IgD-negative memory B cell (primary cell): ENCODE results near the gene SAMD4A. TPM values are rescaled to one million over a fixed set of nuclear protein-coding genes. Genes with fewer than 3 reads are reported as not detected.

ENCODE experiments used
- H3K27ac Mint-ChIP-seq, 3 donors: one replicate each; pipeline ENCODE4 v1.8.0; 2020 to 2022; ENCODE audit warnings: mild to moderate bottlenecking in 3 of 3, mixed read lengths in 3 of 3, moderate library complexity in 1 of 3
- H3K27me3 Mint-ChIP-seq: one replicate; pipeline ENCODE4 v1.8.0; 2021; ENCODE audit warnings: mixed read lengths
- H3K36me3 Mint-ChIP-seq: one replicate; pipeline ENCODE4 v1.8.0; 2020; ENCODE audit warnings: mild to moderate bottlenecking, mixed read lengths
- H3K4me1 Mint-ChIP-seq, 3 donors: one replicate each; pipeline ENCODE4 v1.8.0; 2020 to 2022; ENCODE audit warnings: mixed read lengths in 3 of 3, mild to moderate bottlenecking in 1 of 3
- H3K4me3 Mint-ChIP-seq, 4 donors: one replicate each; pipeline ENCODE4 v1.8.0; 2020 to 2022; ENCODE audit warnings: mild to moderate bottlenecking in 4 of 4, mixed read lengths in 4 of 4, moderate library complexity in 3 of 4
- H3K9me3 Mint-ChIP-seq, 3 donors: one replicate each; pipeline ENCODE4 v1.8.0; 2020 to 2021; ENCODE audit warnings: mixed read lengths in 3 of 3, mild to moderate bottlenecking in 1 of 3
- polyA plus RNA-seq: library from polyadenylated mRNA; unstranded; fragments of 300-500 nt; fragmentation: Illumina TruSeq; gene quantifications from one replicate; pipeline ENCODE4 v1.2.3, GENCODE V29; 2021

Gene SAMD4A, protein sequence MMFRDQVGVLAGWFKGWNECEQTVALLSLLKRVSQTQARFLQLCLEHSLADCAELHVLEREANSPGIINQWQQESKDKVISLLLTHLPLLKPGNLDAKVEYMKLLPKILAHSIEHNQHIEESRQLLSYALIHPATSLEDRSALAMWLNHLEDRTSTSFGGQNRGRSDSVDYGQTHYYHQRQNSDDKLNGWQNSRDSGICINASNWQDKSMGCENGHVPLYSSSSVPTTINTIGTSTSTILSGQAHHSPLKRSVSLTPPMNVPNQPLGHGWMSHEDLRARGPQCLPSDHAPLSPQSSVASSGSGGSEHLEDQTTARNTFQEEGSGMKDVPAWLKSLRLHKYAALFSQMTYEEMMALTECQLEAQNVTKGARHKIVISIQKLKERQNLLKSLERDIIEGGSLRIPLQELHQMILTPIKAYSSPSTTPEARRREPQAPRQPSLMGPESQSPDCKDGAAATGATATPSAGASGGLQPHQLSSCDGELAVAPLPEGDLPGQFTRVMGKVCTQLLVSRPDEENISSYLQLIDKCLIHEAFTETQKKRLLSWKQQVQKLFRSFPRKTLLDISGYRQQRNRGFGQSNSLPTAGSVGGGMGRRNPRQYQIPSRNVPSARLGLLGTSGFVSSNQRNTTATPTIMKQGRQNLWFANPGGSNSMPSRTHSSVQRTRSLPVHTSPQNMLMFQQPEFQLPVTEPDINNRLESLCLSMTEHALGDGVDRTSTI
- polyA plus RNA-seq: 5.8 TPM

DNA sequence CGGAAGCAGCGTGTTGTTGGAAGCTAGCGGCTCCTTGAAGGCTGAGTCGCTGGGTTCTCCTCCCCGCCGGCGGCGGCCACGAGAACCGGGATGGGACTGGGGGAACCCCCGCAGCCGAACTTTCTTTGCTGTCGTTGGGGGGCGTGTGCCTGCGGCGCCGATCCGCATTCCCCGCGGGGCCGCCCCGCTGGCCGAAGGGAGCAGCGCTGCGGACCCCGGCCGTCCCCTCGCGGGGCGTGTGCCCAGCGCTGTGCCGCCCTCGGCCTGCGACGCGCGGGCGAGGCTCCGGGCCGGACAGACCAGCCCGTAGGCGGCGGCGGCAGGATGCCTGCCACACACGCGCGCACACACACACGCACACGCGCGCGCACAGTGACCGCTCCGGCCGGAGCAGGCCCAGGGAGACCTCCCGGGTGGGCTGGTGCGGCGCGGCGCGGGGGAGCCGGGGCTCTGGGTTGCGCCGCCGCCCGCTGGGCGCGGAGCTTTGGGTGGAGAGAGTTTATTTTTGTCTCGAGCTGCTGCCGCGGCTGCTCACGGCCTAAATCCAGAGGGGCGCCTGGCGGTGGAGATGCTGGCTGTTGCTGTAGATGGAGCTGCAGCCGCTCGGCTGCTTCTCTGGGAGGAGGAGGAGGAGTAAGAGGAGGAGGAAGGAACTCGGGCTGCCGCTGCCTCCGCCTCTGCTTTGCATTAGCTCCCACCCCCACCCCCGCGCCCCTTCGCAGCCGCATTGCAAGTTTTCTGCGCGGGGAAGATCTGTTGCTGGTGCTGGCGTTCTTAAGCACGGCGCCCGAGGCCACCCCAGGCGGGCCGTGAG lies at the start of gene SAMD4A:
Gene SAMD4A, plus strand, starts transcription at position 719 of the 814 bp plus-strand sequence. CDS start 789 bp downstream, outside the sequence.
- H3K4me3 Mint-ChIP-seq: peak within 1 kb of the TSS; percentile 99 to 100 (median 100)
- peaks cover 11 to 31% (median 26%) of the 10 kb centered on the region in 3 donors for H3K4me1 Mint-ChIP-seq
- H3K27ac Mint-ChIP-seq: peak within 1 kb of the TSS; percentile 90 to 100 (median 99)
- H3K36me3 Mint-ChIP-seq: peaks cover 2% of the 10 kb centered on the region
- H3K9me3 Mint-ChIP-seq: no peaks in the 10 kb centered on the region
- peaks cover 2% of the 10 kb centered on the region for H3K27me3 Mint-ChIP-seq

DNA sequence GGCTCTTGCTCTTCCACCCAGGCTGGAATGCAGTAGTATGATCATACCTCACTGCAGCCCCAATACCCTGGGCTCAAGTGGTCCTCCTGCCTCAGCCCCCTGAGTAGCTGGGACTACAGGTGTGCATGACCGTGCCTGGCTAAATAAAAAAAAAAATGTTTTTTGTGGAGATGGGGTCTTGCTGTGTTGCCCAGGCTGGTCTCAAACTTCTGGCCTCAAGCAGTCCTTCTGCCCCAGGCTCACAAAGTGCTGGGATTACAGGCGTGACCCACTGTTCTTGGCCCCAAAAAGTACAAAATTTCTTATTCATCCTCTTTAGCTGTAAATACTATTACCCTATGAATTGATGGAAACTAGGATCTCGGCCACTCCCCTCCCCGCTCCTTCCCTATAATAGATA lies 42.5 kb upstream of the SAMD4A start:
- Mint-ChIP-seq H3K4me3 (no peak overlapping the region), H3K4me1 (peaks cover 0 to 1% (median 0%) of the 10 kb centered on the region in 3 donors), H3K36me3 (peaks cover 11% of the 10 kb centered on the region), H3K27me3 (no peaks in the 10 kb centered on the region), H3K9me3 (no peaks in the 10 kb centered on the region), H3K27ac (no peak overlapping the region)

DNA sequence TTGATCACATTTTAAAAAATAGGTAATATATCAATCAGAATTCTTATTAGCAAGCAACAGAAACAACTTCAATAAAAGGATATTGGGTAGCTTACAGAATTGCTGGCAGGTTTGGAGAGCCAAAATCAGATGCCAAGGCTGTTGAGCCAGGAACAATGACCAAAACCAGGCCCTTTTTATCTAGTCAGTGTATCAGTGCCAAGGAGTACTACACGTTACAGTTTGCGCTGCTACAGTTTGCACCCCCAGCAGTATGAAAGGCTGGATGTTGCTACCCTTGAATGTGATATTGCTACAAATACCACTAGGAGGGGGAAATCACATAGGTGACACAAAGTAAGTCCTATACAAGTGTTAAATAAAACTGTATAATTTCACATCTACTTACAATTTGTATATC lies 38.0 kb upstream of the SAMD4A start:
- H3K4me1 Mint-ChIP-seq: peaks cover 4 to 8% (median 8%) of the 10 kb centered on the region in 3 donors
- no peaks in the 10 kb centered on the region for H3K9me3 Mint-ChIP-seq
- H3K36me3 Mint-ChIP-seq: peaks cover 3% of the 10 kb centered on the region
- no peak overlapping the region for H3K4me3 Mint-ChIP-seq
- H3K27ac Mint-ChIP-seq: no peak overlapping the region
- no peaks in the 10 kb centered on the region for H3K27me3 Mint-ChIP-seq

DNA sequence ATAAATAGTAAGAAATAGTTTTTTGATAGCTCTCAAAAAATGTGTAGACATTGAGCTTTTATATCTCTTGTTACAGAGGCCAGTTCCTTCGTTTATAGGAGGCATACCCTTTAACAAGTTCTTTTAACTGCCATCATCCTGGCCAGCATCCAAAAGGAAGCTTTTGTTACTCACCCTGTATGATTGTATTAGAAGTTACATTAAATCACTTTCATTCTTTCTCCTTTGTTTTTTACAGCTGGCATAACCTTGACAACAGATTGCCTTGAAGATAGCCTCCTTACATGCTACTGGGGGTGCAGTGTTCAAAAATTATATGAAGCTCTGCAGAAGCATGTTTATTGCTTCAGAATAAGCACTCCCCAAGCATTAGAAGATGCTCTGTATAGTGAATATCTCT lies 37.1 kb upstream of the SAMD4A start:
- Mint-ChIP-seq H3K9me3 (no peaks in the 10 kb centered on the region), H3K4me3 (no peak overlapping the region), H3K4me1 (peaks cover 4 to 8% (median 8%) of the 10 kb centered on the region in 3 donors), H3K27ac (no peak overlapping the region), H3K36me3 (no peaks in the 10 kb centered on the region), H3K27me3 (no peaks in the 10 kb centered on the region)

DNA sequence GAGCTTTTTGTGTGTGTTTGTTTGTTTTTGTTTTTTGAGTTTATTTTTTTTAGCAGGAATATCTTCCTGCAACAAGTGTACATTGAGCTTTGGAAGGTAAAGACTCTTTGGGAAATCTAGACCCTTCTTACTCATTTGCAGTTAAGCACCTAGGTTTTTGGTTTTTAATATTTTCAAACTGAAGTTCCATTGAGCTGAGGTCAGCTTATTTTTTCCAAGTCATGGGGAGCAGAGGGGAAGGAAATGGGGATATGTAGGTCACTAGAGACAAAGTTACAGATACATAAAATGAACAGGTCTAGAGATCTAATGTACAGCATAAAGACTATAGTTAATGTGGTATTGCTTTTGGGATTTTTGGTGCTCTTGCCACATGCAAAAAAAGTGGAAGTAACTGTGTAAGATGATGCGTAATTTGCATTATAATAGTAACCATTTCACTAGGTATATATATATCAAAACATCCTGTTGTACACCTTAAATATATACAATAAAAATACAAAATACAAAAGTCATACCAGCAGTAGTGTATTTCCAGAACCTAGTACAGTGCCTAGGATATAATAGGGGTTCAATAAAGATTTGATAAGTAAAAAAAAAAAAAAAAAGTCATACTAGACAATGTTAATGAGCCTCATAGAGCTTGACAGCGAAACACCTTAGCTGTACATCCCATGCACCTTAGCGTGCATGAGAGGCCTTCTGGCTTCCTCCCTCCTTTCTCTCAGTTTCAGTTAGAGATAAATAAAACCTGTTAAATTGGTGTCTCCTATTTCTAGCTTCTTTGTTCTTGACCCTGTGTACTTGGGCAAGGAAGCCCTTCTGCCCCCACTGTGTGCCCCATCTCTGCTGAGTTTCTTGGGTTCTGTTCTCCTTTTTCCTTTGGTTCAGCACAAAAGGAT lies 34.6 kb upstream of the SAMD4A start:
- Mint-ChIP-seq H3K36me3 (peaks cover 4% of the 10 kb centered on the region), H3K4me3 (peak overlapping the region in 1 of 4 donors; percentile 56), H3K4me1 (peaks cover 8 to 10% (median 8%) of the 10 kb centered on the region in 3 donors), H3K27me3 (no peaks in the 10 kb centered on the region), H3K27ac (peak overlapping the region in 2 of 3 donors; percentile 48 to 49), H3K9me3 (no peaks in the 10 kb centered on the region)

DNA sequence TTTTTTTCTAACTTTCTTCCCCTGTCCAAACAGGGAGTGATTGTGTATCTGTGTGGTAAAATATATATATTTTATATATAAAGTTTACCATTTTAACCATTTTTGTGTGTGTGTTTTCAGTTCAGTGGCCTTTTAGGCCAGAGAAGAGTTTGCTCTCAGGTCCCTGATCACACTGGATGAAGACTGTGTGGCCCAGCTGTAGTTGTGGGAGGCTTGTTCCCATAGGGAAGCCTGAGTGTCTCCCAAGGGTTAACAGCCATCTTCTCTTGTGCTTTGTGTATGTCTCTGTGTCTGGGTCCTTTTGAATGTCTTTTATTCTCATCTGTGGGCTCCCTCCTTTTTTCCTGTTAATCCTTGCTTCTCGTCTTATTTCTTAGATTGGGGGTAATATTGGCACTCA lies 33.8 kb upstream of the SAMD4A start:
- Mint-ChIP-seq H3K4me3 (no peak overlapping the region), H3K27ac (no peak overlapping the region), H3K27me3 (no peaks in the 10 kb centered on the region), H3K36me3 (peaks cover 4% of the 10 kb centered on the region), H3K4me1 (peaks cover 8 to 10% (median 8%) of the 10 kb centered on the region in 3 donors), H3K9me3 (no peaks in the 10 kb centered on the region)

DNA sequence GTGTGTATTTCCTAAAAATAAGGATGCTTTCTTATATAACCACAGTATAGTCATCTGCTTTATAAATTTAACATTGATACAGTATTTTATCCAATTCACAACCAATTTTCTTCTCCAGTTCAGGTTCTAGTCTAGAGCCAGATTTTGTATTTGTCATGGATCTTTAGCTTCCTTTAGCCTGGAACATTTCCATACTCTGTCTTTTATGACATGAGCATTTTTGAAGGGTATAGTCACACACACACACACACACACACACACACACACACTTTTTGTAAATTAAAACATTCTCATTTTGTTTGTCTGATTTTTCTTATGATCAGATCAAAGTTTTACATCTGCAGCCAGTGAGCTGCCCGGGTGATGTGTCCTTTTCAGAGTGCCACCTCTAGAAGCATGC lies 31.8 kb upstream of the SAMD4A start:
- Mint-ChIP-seq H3K4me1 (peaks cover 8 to 10% (median 8%) of the 10 kb centered on the region in 3 donors), H3K4me3 (no peak overlapping the region), H3K9me3 (no peaks in the 10 kb centered on the region), H3K27ac (no peak overlapping the region), H3K27me3 (no peaks in the 10 kb centered on the region), H3K36me3 (peaks cover 4% of the 10 kb centered on the region)

DNA sequence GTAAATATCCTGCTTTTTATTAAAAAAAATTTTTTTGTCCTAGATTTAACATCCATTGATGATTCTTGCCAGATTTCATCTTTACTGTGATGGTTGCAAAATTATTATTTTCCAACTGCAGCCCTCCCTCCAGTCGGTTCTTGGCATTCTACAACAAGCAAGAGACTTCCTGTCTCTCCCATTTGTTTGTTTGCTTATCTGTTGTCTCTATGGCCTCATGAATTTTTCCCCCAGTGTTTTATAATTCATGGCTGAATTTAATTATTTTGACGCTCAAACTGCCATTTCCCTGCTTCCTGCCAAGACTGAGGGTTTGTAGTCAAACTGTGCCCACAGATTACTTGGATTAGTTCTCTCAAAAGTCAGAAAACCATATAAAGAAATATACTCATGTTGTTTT lies 31.3 kb upstream of the SAMD4A start:
- Mint-ChIP-seq H3K27ac (no peak overlapping the region), H3K4me1 (peaks cover 8 to 10% (median 8%) of the 10 kb centered on the region in 3 donors), H3K4me3 (no peak overlapping the region), H3K9me3 (no peaks in the 10 kb centered on the region), H3K27me3 (no peaks in the 10 kb centered on the region), H3K36me3 (peaks cover 4% of the 10 kb centered on the region)

DNA sequence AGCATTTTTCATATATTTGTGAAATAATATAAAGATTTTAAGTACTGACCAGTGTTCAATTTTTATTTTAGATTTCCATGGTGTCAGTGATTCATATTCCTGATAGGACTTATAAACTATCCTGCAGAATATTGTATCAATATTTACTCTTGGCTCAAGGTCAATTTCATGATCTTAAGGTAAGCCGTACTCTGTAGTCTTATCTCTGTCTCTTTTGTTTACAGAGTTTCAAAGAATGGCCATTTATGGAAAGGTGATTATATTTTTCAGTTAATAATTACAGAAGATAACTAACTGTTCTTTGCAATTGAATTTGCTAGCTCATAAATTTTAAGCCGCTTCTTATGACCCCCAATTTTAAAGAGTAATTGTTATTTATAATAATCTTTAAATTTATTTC lies 29.3 kb upstream of the SAMD4A start:
- no peaks in the 10 kb centered on the region for H3K27me3 Mint-ChIP-seq
- H3K4me1 Mint-ChIP-seq: peaks cover 2 to 9% (median 3%) of the 10 kb centered on the region in 3 donors
- no peak overlapping the region for H3K27ac Mint-ChIP-seq

DNA sequence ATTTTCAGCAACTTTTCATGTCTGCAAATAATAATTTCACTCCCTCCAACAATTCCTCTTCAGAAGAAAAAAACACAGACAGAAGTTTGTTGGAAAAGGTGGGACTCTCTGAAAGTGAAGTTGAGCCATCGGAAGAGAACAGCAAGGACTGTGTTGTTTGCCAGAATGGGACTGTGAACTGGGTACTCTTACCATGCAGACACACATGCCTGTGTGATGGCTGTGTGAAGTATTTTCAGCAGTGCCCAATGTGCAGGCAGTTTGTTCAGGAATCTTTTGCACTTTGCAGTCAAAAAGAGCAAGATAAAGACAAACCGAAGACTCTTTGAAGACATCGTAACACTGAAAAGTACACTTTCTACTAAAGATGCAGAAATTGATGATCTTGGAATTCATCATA lies 28.9 kb upstream of the SAMD4A start:
- H3K36me3 Mint-ChIP-seq: peaks cover 4% of the 10 kb centered on the region
- no peaks in the 10 kb centered on the region for H3K27me3 Mint-ChIP-seq
- H3K9me3 Mint-ChIP-seq: no peaks in the 10 kb centered on the region
- no peak overlapping the region for H3K4me3 Mint-ChIP-seq
- peaks cover 0 to 6% (median 0%) of the 10 kb centered on the region in 3 donors for H3K4me1 Mint-ChIP-seq
- no peak overlapping the region for H3K27ac Mint-ChIP-seq

More for the DNA sequence above, 29.3 kb upstream of the SAMD4A start:
- Mint-ChIP-seq H3K9me3 (no peaks in the 10 kb centered on the region), H3K36me3 (peaks cover 4% of the 10 kb centered on the region), H3K4me3 (no peak overlapping the region)

DNA sequence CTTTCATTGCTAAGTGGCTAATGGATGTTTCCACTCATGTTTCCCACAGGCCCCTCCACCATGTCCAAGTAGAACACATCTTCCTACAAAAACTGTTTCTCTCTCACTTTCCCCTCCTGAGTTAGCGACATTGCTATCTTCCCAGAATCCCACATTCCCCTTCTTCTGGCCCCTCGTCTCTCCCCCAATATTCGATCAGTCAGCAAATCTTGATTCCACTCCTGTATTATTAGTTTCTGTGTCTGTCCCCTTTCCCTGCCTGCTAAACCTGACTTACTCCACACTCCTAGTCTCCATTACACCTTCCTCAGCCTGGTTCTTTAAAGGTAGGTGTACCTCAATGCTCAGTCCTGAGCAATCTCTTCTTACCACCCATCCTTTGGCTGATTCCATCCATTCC lies 19.3 kb upstream of the SAMD4A start:
- Mint-ChIP-seq H3K27me3 (peaks cover 4% of the 10 kb centered on the region), H3K9me3 (no peaks in the 10 kb centered on the region), H3K4me1 (no peaks in the 10 kb centered on the region), H3K27ac (no peak overlapping the region), H3K4me3 (no peak overlapping the region), H3K36me3 (no peaks in the 10 kb centered on the region)

DNA sequence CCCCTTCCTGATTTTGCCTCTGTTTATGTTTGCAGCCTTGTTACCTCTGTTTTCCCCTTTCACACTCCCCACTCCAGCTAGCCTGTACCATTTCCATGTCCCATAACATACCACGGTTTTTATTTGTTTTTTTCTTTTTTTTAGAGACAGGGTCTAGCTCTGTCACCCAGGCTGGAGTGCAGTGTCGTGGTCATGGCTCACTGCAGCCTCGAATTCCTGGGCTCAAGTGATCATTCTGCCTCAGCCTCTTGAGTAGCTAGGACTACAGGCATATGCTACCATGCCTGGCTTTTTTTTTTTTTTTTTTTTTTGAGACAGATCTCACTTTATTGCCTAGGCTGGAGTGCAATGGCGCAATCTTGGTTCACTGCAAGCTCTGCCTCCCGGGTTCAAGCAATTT lies 18.4 kb upstream of the SAMD4A start:
- no peak overlapping the region for H3K4me3 Mint-ChIP-seq
- no peaks in the 10 kb centered on the region for H3K4me1 Mint-ChIP-seq
- H3K27me3 Mint-ChIP-seq: peaks cover 6% of the 10 kb centered on the region
- no peak overlapping the region for H3K27ac Mint-ChIP-seq
- H3K9me3 Mint-ChIP-seq: no peaks in the 10 kb centered on the region
- no peaks in the 10 kb centered on the region for H3K36me3 Mint-ChIP-seq

DNA sequence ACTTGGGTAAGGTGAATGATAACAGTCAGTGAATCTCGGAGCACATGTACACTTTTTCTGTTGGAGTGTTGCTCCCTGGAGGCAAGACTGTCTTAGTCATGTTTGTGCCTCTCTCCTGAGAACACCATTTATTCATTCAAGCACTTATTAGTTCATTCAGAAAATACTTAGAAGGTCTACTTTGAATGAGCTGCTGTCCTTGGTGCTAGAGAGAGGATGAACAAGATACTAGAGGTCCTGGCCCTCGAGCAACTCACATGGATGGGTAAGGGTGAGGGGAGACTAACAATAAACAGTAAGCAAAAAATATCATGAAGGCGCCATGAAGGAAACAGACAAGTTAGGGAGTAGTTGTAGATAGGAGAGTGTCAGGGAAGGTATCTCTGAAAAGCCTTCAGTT lies 17.1 kb upstream of the SAMD4A start:
- H3K36me3 Mint-ChIP-seq: no peaks in the 10 kb centered on the region
- H3K27me3 Mint-ChIP-seq: peaks cover 8% of the 10 kb centered on the region
- no peak overlapping the region for H3K27ac Mint-ChIP-seq

DNA sequence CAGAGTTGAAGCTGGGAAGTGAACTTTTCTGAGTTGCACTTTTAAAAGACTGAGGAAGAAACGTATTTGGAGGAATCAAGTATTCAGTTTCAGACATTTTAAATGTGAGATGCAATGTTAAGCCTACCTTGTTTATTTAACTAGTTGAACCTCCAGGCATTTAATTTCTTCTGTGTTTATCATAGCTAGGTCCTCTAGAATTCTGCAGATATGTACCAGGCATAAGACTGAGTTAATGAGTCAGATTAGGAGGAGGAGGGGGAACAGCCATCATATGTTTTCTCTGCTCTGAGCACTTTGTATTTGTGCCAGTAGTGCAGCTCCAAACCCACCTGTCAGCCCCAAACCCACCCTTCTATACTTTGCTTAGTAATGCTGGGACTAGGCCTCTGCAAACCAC lies 16.4 kb upstream of the SAMD4A start:
- H3K4me3 Mint-ChIP-seq: no peak overlapping the region
- peaks cover 0 to 1% (median 0%) of the 10 kb centered on the region in 3 donors for H3K9me3 Mint-ChIP-seq
- peaks cover 8% of the 10 kb centered on the region for H3K27me3 Mint-ChIP-seq
- no peak overlapping the region for H3K27ac Mint-ChIP-seq
- no peaks in the 10 kb centered on the region for H3K36me3 Mint-ChIP-seq
- no peaks in the 10 kb centered on the region for H3K4me1 Mint-ChIP-seq

More for the DNA sequence above, 17.1 kb upstream of the SAMD4A start:
- no peak overlapping the region for H3K4me3 Mint-ChIP-seq
- H3K9me3 Mint-ChIP-seq: no peaks in the 10 kb centered on the region
- no peaks in the 10 kb centered on the region for H3K4me1 Mint-ChIP-seq
